ENCODE data around the gene DPEP2. TPM values are rescaled to one million over a fixed set of nuclear protein-coding genes. Genes with fewer than 3 reads are reported as not detected.
A peak's percentile ranks its signal among the peaks of the same experiment; 100 is the strongest.

The DPEP2 gene
- total and polyA plus RNA-seq, 2 of the 13 experiments (the other 11 are each of a cell fraction or from before 2014, with no cell fraction given): 0.18 TPM; not detected in 1

DNA sequence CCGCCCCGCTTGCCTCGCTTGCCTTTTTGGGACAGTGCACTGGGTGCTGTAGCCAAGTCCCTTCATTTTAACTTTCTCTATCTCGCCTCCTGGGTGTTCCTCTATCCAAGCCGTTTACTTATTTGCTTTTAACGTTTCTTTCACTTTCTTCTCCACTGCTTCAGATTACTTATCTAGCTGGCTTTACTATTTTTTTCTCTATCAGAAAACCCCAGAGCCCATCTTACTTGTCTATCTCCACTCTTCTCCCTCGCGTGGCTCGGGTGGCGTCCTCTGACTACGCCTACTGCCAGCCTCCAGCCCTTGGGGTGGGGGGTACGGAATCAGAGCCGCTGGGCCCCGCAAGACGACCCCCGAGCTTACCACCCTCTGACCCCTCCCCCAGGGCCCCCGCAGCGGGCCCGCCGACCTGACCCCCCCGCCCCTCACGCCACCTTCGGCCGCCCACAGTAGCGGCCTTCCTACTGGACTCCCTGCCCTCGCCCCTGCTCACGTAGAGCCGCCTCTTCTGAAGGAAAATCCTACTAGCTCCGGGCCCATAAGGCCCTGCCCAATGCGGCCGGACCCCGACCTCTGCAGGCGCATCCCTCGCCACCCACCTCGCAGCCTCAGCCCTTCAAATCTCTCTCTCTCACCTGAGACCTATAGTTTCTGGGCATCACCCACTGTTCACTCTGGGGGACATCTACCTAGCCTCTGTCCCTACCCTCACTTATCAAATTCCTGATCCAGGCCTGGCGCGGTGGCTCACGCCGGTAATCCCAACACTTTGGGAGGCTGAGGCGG, 29.8 kb downstream of the DPEP2 start (continued):
- TF ChIP-seq ZBTB40 (IDR thresholded peaks at IDR 0.05) (no peak), ZBTB40 (CRISPR knock-in tag; IDR thresholded peaks at IDR 0.05) (0 out of 2 replicates have a peak, but pooled peaks have one; percentile 23), RCOR2 (CRISPR knock-in tag; IDR thresholded peaks at IDR 0.05) (peak; percentile 58), ZBTB38 (CRISPR knock-in tag; IDR thresholded peaks at IDR 0.05) (peak; percentile 83; the same call in 1 of the 2 replicates), TARDBP (CRISPR knock-in tag; IDR thresholded peaks at IDR 0.05) (no peak), ZNF33B (CRISPR knock-in tag; IDR thresholded peaks at IDR 0.05) (0 out of 2 replicates have a peak, but pooled peaks have one; percentile 21), PHF8 (CRISPR knock-in tag; IDR thresholded peaks at IDR 0.05) (peak; percentile 18), IRF9 (CRISPR knock-in tag; IDR thresholded peaks at IDR 0.05; ENCODE audit: borderline replicate concordance) (no peak), RFX1 (IDR thresholded peaks at IDR 0.05) (no peak), CBX2 (IDR thresholded peaks at IDR 0.05; ENCODE audit: low read depth, low read length) (no peak), CBX2 (CRISPR knock-in tag; IDR thresholded peaks at IDR 0.05; ENCODE audit: low read depth) (no peak), ZFY (CRISPR knock-in tag; IDR thresholded peaks at IDR 0.05) (peak; percentile 76), TGIF2 (CRISPR knock-in tag; IDR thresholded peaks at IDR 0.05) (0 out of 2 replicates have a peak, but pooled peaks have one; percentile 12), MYC (CRISPR knock-in tag; IDR thresholded peaks at IDR 0.05; ENCODE audit: borderline replicate concordance) (0 out of 2 replicates have a peak, but pooled peaks have one; percentile 37)
- TF ChIP-seq, protein P1, sequence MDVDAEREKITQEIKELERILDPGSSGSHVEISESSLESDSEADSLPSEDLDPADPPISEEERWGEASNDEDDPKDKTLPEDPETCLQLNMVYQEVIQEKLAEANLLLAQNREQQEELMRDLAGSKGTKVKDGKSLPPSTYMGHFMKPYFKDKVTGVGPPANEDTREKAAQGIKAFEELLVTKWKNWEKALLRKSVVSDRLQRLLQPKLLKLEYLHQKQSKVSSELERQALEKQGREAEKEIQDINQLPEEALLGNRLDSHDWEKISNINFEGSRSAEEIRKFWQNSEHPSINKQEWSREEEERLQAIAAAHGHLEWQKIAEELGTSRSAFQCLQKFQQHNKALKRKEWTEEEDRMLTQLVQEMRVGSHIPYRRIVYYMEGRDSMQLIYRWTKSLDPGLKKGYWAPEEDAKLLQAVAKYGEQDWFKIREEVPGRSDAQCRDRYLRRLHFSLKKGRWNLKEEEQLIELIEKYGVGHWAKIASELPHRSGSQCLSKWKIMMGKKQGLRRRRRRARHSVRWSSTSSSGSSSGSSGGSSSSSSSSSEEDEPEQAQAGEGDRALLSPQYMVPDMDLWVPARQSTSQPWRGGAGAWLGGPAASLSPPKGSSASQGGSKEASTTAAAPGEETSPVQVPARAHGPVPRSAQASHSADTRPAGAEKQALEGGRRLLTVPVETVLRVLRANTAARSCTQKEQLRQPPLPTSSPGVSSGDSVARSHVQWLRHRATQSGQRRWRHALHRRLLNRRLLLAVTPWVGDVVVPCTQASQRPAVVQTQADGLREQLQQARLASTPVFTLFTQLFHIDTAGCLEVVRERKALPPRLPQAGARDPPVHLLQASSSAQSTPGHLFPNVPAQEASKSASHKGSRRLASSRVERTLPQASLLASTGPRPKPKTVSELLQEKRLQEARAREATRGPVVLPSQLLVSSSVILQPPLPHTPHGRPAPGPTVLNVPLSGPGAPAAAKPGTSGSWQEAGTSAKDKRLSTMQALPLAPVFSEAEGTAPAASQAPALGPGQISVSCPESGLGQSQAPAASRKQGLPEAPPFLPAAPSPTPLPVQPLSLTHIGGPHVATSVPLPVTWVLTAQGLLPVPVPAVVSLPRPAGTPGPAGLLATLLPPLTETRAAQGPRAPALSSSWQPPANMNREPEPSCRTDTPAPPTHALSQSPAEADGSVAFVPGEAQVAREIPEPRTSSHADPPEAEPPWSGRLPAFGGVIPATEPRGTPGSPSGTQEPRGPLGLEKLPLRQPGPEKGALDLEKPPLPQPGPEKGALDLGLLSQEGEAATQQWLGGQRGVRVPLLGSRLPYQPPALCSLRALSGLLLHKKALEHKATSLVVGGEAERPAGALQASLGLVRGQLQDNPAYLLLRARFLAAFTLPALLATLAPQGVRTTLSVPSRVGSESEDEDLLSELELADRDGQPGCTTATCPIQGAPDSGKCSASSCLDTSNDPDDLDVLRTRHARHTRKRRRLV (CRISPR knock-in tag; IDR thresholded peaks at IDR 0.05): peak; percentile 73

Data from HepG2 (cell line).